Activated T-helper 9 cell treated with anti-CD3 and anti-CD28 coated beads, Interleukin-2, amount 50 U/mL, for 16 hours (primary cell): ENCODE measurements around the gene GAS6.

Experiments used
- DNase-seq: peaks from one replicate; pipeline ENCODE4 v3.0.0-alpha.2; 2020; ENCODE audit warnings: low read depth

GAS6 gene

GRCh38 chr13:113851826-113852535 lies 11.9 kb downstream of the GAS6 start:
- DNase-seq: no peak

- DNase-seq: no peak
These were observed 12.4 kb downstream of the GAS6 start for GRCh38 chr13:113851480-113851803.

- DNase-seq: no peak
These were observed 13.0 kb downstream of the GAS6 start for GRCh38 chr13:113850722-113851479.

- no peak for DNase-seq
These were observed 13.7 kb downstream of the GAS6 start for GRCh38 chr13:113849981-113850721.

- DNase-seq: no peak
These were observed 14.3 kb downstream of the GAS6 start for GRCh38 chr13:113849546-113849945.

GRCh38 chr13:113848431-113849260 lies 15.2 kb downstream of the GAS6 start:
- DNase-seq: no peak

GRCh38 chr13:113848020-113848419 lies 15.9 kb downstream of the GAS6 start:
- no peak for DNase-seq

- no peak for DNase-seq
These were observed 17.1 kb downstream of the GAS6 start for GRCh38 chr13:113846636-113847318.

- no peak for DNase-seq
These were observed 17.9 kb downstream of the GAS6 start for GRCh38 chr13:113845723-113846635.

GRCh38 chr13:113845055-113845454 lies 18.8 kb downstream of the GAS6 start:
- DNase-seq: no peak

GRCh38 chr13:113843864-113844556 lies 19.9 kb downstream of the GAS6 start:
- DNase-seq: no peak

GRCh38 chr13:113843063-113843654 lies 20.7 kb downstream of the GAS6 start:
- DNase-seq: no peak

GRCh38 chr13:113842336-113843062 lies 21.4 kb downstream of the GAS6 start:
- DNase-seq: no peak

GRCh38 chr13:113841353-113841650 lies 22.6 kb downstream of the GAS6 start:
- DNase-seq: no peak

- no peak for DNase-seq
These were observed 23.1 kb downstream of the GAS6 start for GRCh38 chr13:113840541-113841352.

- DNase-seq: no peak
These were observed 24.2 kb downstream of the GAS6 start for GRCh38 chr13:113839536-113840204.

- DNase-seq: no peak
These were observed 25.1 kb downstream of the GAS6 start for GRCh38 chr13:113838711-113839201.
